ENCODE results near the gene EMCN. TPM values are rescaled to one million over a fixed set of nuclear protein-coding genes. Genes with fewer than 3 reads are reported as not detected.

The EMCN gene
- total RNA-seq (ENCODE audit: low replicate concordance) = not detected in 2 replicates

- H3K36me3 ChIP-seq = no peaks in the 10 kb centered on the region
- Mint-ChIP-seq H3K36me3 (no peaks in the 10 kb centered on the region), H3K9me3 (no peaks in the 10 kb centered on the region), H3K4me3 (no peak within 1 kb of the TSS), H3K27ac (no peak within 1 kb of the TSS), H3K27me3 (ENCODE audit: insufficient read depth, low read depth) (no peaks in the 10 kb centered on the region), H3K4me1 (no peaks in the 10 kb centered on the region)
- no peaks in the 10 kb centered on the region for H4K20me1 ChIP-seq (ENCODE audit: low read depth)
- H3K9me3 ChIP-seq (ENCODE audit: low read depth) = no peaks in the 10 kb centered on the region
- peak within 1 kb of the TSS; percentile 85 for H2AFZ ChIP-seq (replicated peaks)
- no peaks in the 10 kb centered on the region for H3K79me2 ChIP-seq (ENCODE audit: low read depth)
- peaks cover 15% of the 10 kb centered on the region for H3K4me1 ChIP-seq
- TF ChIP-seq EZH2phosphoT487 (IDR thresholded peaks at IDR 0.05) (no peak), CTCF (IDR thresholded peaks at IDR 0.05) (no peak), EZH2 (IDR thresholded peaks at IDR 0.05) (no peak)
- no peaks in the 10 kb centered on the region for H3F3A ChIP-seq (ENCODE audit: low read depth)
- H3K27ac ChIP-seq = no peak within 1 kb of the TSS
- no peak within 1 kb of the TSS for H3K4me3 ChIP-seq
- H3K4me2 ChIP-seq = no peak within 1 kb of the TSS
- no peak within 1 kb of the TSS for H3K9ac ChIP-seq
- no peak for DNase-seq (ENCODE audit: low spot score)
- H3K27me3 ChIP-seq = no peaks in the 10 kb centered on the region
Observed at GRCh38 chr4:100517864-100518341, at the start of gene EMCN. EMCN (minus strand) TSS chr4:100518022; CDS start chr4:100517914, 108 bp downstream.

GRCh38 chr4:100566396-100566795 lies 48.6 kb upstream of the EMCN start:
- Histone ChIP-seq H3K4me3 (no peak overlapping the region), H3K27ac (no peak overlapping the region), H3K27me3 (no peaks in the 10 kb centered on the region), H3F3A (ENCODE audit: low read depth) (no peaks in the 10 kb centered on the region), H3K9ac (no peak overlapping the region), H3K4me2 (no peak overlapping the region), H3K4me1 (no peaks in the 10 kb centered on the region), H3K79me2 (ENCODE audit: low read depth) (no peaks in the 10 kb centered on the region), H2AFZ (replicated peaks) (no peak overlapping the region), H3K36me3 (no peaks in the 10 kb centered on the region), H3K9me3 (ENCODE audit: low read depth) (no peaks in the 10 kb centered on the region), H4K20me1 (ENCODE audit: low read depth) (no peaks in the 10 kb centered on the region)
- Mint-ChIP-seq H3K4me3 (no peak overlapping the region), H3K9me3 (peaks cover 3% of the 10 kb centered on the region), H3K27ac (no peak overlapping the region), H3K36me3 (no peaks in the 10 kb centered on the region), H3K4me1 (no peaks in the 10 kb centered on the region), H3K27me3 (ENCODE audit: insufficient read depth, low read depth) (no peaks in the 10 kb centered on the region)
- no peak for TF ChIP-seq CTCF (IDR thresholded peaks at IDR 0.05)
- no peak for TF ChIP-seq EZH2 (IDR thresholded peaks at IDR 0.05)
- no peak for TF ChIP-seq EZH2phosphoT487 (IDR thresholded peaks at IDR 0.05)
- no peak for DNase-seq (ENCODE audit: low spot score)

GRCh38 chr4:100557306-100557705 lies 39.5 kb upstream of the EMCN start:
- Mint-ChIP-seq H3K27ac (no peak overlapping the region), H3K4me3 (no peak overlapping the region), H3K36me3 (no peaks in the 10 kb centered on the region), H3K4me1 (no peaks in the 10 kb centered on the region), H3K9me3 (peaks cover 7% of the 10 kb centered on the region), H3K27me3 (ENCODE audit: insufficient read depth, low read depth) (peaks cover 2% of the 10 kb centered on the region)
- no peak overlapping the region for H3K4me3 ChIP-seq
- DNase-seq (ENCODE audit: low spot score) = no peak
- H3K9me3 ChIP-seq (ENCODE audit: low read depth) = no peaks in the 10 kb centered on the region
- H2AFZ ChIP-seq (replicated peaks) = no peak overlapping the region
- no peaks in the 10 kb centered on the region for H4K20me1 ChIP-seq (ENCODE audit: low read depth)
- H3K79me2 ChIP-seq (ENCODE audit: low read depth) = no peaks in the 10 kb centered on the region
- no peaks in the 10 kb centered on the region for H3K27me3 ChIP-seq
- H3F3A ChIP-seq (ENCODE audit: low read depth) = no peaks in the 10 kb centered on the region
- no peak overlapping the region for H3K27ac ChIP-seq
- no peaks in the 10 kb centered on the region for H3K4me1 ChIP-seq
- TF ChIP-seq EZH2 (IDR thresholded peaks at IDR 0.05) = no peak
- TF ChIP-seq EZH2phosphoT487 (IDR thresholded peaks at IDR 0.05) = no peak
- no peak for TF ChIP-seq CTCF (IDR thresholded peaks at IDR 0.05)
- no peak overlapping the region for H3K4me2 ChIP-seq
- H3K36me3 ChIP-seq = no peaks in the 10 kb centered on the region
- no peak overlapping the region for H3K9ac ChIP-seq

All from neural progenitor cell (in vitro differentiated cells).